ENCODE measurements around the gene CERS6.

The CERS6 gene

DNA sequence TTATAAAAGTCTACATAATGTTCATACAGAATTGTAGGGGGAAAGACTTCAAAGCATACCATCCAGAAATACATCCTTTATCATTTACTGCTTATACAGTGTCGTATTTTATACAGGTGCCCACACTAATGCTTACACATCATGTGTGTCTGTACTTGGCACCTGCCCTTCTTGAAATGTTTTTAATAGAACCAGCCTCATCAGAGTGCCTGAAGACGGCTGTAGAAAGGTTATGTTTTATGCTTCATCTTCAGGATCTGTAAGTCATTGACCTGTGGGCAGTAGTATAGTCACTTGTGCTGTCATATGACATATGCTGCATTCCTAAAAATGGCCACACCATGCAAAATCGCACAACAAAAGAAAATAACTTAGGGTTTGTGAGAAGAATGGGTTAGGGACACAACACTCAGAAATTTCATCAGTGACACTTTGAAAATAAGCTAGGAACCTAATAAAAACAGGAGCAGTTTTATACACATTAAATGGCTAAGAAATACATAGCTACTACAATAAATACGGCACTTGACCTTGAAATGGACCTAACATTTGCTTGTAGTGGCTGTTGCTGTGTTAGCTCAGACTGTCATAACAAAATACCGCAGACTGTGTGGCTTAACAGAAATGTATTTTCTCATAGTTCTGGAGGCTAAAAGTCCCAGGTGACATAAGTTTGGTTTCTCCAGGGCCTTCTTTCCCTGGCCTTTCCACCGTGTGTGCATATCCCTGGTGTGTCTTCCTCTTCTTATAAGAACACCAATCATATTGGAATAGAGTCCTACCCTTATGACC lies 112.6 kb downstream of the CERS6 start:
- DNase-seq (ENCODE audit: low spot score), result no peak

DNA sequence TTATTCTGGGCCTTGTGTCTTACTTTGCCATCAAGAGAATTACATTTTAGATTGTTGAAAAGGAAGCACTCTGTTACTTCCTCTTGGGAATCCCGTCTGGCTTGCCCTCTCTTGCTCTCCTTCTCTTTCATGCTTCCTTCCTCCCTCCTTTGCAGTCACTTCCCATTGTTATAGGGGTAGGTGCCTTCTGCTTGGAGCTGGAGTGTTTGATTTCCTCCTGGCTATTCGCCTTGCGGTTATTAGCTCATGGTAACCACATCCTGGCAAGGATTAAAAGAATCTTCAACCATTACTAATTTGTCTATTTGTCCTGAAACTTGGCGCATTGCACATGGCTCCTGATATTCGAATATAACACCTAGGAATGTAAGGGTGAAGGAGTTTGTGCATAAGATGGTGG lies 115.0 kb downstream of the CERS6 start:
- no peak for DNase-seq (ENCODE audit: low spot score)

DNA sequence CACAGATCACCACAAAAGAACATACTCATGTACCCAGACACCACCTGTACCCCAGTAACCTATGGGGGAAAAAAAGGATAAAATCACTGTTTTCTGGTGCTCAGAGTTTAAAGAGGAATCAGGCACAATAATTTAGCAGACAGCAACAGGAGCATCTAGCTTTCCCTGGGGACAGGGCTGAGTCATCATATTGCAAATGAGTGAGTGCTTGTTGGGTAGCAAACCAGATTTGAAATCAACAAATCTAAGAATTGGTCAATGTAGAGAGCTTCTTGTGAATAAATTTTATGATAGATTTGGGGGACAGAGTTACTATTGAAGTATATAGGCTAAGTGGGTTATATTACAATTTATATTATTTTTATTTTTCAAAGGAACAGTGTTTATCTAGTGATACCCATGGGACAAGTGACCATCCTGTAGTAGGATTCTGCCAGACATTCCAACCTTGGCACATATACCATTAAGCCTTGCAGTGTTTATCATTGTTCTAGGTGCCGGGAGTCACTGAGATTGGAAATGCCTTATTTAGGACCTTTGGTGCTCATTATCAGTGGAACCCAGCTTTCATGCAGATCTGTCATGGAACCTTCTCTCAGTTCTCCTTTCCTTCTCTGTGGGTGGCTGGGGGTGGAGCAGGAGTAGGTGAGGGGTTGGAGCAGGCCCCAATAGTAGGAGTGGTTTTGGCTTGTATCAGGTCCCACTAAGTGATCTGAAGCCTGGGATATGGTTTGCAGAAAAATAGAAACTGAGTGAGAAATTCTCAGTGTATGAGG lies 117.2 kb downstream of the CERS6 start:
- DNase-seq (ENCODE audit: low spot score), result no peak

DNA sequence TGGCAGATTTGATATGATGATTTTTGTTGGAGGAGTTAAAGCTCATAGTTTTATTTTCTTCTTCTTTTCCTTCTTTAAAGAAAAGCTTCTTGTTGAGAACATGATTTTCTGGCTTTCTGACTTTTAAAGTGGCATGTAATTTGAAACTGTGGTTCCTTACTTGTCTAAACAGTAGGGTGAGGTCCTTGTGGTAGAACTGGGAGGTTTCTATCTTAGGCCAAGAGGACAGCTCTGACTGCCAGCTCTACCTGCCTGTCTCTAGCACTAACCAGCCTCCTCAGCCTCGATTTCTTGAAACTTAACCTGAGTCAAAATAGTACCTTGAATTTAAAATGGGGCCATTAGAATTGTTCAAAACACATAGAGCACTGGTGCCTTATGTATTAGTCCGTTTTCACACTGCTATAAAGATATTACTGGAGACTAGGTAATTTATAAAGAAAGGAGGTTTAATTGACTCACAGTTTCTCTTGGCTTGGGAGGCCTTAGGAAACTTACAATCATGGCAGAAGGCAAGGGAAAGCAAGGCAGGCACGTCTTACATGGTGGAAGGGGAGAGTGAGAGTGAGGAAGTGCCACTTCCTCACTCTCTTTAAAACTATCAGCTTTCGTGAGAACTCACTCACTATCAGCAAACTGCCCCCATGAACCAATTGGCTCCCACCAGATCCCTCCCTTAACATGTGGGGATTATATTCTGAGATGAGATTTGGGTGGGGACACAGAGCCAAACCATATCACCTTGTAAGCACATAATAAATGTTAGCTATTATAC lies 119.0 kb downstream of the CERS6 start:
- DNase-seq (ENCODE audit: low spot score), result no peak

DNA sequence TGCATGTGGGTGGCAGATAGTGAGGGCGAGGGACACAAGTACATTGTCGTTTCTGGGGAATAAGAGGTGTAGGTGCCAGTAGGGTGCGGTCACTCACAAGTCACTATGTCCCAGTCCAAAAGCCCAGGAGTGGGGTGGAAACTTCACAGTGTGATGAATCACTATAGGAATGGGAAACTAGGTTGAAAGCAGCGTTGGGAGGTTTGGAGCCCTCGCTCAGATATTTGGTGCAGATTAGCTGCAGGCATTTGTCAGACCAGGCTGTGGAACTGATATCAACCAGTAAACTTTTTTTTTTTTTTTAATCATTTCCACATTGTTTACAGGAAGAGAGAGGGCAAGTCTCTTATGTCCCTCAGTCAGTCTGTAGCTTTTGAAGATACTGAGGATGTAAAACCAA lies 121.8 kb downstream of the CERS6 start:
- no peak for DNase-seq (ENCODE audit: low spot score)

DNA sequence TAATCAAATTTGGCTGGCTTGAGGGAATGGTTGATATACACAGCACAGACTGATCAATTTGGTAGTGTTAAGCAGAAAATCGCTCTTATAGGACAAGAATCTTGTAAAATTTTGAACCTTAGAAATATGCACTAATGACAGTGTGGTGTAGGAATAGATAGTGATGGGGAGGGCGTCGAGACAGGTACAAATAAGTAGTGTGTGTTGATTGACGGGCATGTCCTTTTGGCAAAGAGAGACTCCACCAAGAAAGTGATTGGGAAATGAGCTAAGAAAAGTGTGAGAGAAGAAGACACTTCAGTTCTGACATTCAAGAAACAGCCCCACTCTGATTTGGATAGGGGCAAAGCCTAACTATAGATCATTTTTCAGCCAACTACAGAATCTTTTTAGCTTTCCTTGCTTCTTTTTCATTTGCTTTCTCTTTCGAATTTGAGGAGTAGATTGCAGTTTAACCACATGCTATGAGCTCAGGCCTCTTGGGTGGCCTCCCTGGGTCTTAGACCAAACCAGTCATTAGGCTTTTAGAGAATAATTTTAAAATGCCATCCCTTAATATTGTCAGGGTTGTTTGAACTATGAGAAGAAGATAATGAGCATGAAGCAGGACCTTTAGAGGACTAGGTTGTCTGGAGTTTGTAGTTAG lies 127.1 kb downstream of the CERS6 start:
- no peak for DNase-seq (ENCODE audit: low spot score)

DNA sequence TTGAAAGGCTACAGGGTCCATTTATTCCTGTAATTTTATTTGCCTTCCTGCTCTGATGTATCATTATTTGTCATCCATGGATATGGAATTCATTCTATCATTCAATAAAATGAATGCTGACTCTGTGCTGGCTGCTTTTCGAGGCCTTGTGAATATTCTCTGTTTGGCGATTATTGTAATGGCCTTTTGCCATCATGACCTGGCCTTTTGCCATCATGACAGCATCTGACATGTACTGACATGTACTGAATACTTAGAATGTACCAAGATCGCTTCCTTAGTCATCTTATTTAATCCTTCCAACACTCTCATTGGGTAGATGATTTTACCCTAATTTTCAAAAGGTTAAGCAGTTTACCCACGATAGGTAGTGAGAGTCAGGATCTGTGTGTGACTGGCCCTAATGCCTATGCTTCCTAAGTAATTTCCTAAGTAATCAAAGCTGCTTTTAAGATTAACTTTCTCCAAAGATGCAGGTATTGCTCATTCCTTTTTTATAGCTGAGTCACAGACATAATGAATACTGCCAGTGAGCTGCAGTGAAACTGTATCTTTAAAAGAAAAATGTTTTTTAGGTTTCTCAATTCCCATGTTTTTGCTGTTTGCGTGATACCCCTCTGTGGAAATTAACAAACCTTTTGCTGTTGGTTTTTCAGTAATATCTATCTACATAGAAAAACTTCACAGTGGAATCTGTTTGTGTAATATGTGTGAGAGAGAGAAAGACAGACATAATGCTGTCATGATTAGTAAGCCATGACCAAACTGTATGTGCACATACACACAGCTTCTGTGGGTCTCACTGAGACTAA lies 127.8 kb downstream of the CERS6 start:
- no peak for DNase-seq (ENCODE audit: low spot score)

DNA sequence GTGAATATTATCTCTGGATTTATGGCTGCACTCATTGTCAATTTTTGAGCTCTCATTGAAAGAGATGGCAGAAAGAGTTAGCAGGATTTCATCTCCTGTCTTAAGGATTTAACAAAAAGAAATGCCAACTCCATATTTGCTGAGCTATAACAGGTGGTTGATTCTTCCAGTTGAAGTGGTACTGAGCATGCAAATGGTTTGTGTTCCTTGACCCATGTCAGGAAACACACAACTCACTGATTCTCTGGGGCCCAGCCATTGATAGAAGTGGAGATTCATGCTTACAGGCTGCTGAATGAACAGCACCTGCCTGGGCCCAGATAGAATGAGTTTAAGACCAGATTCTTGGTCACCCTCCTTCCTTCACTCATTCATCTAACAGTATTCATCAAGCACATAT lies 128.8 kb downstream of the CERS6 start:
- DNase-seq (ENCODE audit: low spot score), result peak; percentile 6

DNA sequence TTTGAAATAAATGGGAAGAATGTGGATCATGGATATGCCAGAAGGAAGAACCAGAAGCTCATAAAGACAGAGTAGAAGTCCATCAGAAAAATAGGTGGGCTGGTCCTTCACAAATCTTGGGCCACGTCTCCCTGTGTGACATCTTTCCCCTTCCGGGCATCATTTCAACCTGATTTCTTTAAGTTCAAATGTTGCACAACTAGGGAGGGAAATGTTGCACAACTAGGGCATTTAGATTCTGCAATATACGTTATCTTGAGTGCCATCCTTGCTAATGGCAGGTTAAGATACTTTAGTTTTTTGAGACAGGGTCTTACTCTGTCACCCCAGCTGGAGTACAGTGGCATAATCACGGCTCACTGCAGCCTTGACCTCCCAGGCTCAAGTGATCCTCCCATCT lies 129.6 kb downstream of the CERS6 start:
- DNase-seq (ENCODE audit: low spot score), result no peak

DNA sequence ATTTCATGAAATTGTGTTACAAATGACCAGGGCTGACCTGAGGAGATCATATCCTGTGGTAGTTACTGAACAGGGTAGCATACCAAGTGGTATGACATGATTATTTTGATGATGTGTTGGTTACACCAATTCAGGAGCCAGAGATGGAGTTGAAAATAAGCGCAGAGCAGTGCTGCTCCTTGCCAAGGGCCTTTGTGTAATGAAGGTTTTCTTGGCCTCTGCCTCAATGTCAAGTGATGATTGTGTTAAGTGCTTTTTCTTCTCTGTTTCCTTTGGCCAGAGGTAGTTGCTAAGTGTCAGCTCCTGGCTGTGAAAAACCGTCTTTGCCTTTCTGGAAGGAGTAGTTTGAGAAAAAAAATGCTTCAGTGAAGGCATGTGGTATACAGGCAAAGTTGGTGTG lies 131.2 kb downstream of the CERS6 start:
- no peak for DNase-seq (ENCODE audit: low spot score)

DNA sequence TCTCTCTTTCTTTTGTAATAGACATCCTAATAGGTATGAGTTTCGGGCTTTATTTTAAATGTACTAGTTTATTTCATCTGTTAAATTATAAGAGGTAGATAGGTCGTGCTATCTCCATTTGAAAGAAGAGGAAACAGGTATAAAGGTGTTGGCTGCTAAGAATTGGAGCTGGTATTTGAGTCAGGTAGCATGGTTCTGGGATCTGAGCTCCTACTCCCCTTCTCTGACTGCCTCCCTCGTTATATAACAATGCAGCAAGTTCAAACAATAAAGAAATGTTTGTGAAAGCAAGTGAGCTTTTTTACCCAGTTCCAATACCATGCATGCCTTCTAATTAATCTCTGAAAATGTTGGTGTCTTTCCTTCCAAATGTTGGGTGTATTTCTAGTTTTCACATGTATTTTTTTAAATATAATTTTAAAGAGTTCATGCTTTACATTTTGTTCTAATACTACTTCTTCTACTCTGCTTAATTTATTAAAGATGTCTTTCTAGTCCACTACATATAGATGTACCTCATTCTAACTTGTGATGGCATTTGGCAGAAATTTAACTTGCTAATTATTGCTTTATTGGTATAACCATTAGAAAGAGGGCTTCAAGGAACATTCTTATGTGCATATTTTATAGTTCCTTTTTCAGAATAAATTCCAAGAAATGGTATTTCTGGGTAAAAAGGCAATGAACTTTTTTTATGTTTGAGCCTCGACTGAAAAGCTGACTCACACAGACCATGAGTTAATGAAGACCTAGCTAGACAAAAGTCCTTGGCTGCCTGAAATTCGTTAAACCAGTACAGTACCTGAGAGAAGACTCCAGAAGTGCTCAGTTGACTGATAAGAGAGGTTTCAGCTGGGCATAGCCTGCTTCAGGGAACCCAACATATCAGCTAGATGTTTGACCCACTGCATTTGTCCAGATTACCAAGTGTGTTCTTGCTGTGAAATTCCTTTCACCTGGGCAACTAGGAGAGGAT lies 133.5 kb downstream of the CERS6 start:
- no peak for DNase-seq (ENCODE audit: low spot score)

DNA sequence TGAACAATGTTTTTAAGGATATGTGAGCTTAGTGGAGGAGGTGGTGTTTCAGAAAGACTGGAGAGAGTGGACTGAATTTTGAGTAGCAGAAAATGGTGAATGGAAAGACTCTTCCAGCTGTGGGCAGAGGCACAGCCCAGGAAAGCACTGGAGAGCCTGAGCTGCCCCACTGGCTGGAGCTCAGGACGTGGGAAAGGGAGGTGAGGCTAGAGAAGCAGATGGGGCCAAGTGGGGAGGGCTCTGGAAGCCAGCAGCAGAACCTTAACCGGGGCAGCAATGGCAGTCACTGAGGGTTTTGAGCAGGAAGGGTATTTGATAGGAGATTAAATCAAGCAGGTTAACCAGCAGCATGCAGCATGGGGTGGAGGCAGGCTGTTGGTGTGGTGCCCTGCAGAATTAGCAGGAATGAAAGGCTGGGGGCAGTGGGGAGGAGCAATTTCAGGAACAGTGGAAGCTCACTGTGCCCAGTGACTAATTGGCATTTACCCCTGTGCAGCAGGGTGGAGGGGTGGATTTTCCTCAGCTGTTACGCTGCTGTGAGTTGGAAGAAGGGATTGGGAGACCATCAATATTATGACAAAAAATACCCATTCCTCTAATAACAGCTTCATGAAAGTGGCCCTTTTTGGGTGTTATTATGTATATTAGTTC lies 136.2 kb downstream of the CERS6 start:
- DNase-seq (ENCODE audit: low spot score), result no peak

DNA sequence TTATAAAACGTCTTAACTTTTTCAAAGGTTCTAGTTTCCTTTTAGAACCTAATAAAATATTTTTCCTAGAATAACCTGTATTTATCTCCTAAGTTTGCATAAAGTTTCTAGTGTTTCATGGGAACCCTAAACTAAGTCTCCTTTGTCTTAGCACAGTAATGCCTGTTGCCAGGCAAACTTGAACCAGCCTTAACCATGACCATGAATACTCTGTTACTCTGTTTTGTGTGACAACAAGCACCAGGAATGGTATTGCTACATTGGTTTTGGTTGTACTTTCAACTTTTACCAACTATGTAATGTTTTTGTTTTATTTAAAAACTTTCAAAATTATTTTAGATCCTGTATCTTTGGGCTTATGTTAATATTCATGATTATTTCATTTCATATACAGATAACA lies 137.6 kb downstream of the CERS6 start:
- no peak for DNase-seq (ENCODE audit: low spot score)

DNA sequence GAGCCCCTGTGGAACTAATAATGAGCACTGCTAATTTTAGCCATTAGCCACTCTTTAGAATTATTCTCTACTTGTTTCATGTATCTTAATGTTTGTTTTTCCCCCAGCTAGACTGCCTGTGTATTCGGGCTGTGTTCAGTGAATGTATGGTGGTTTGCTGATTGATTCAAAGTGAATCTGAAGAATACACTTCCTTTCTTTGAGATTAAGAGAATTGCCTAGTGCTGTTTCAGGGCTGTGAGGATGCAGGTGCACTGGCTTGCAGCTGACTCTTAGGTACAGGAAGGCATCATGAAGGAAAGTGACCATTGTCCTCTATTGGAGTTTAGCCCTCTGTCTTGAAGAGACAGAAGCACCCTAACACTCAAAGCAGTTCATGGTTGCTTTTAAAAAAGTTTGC lies 138.7 kb downstream of the CERS6 start:
- no peak for DNase-seq (ENCODE audit: low spot score)

DNA sequence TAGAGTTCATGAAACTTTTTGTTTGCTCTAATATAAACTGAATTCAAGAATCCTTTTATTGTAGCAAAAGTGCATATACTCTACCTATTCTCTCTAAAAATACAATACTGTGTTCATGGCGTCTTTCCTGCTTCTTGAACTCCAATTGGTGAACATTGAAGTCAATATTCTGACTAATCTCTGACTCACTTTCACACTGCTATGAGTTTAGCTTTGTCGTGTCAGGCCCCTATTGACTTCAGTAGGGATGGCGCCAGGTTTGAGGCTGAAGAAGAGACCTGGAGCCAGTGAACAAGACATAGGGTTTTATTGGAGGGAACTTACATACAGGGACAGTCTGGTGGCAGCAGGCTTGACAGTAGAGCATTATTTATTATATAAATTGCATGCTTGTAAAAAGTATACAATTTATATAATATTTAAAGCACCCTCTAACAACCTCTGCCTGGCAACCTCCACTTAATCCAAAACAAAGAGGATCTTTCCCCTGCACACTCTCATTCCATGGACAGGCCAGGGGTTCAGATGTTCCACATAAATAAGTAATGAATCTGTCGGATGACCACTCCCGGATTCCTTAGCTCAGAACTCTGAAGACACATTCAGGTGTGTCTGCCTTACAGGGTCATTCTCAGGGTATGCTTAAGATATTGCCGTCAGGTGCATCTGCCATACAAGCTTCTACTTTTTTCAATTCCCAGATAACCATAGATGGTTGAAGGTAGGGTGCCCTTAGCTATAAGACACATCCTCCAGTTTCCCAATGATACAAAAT lies 141.0 kb downstream of the CERS6 start:
- DNase-seq (ENCODE audit: low spot score), result no peak

DNA sequence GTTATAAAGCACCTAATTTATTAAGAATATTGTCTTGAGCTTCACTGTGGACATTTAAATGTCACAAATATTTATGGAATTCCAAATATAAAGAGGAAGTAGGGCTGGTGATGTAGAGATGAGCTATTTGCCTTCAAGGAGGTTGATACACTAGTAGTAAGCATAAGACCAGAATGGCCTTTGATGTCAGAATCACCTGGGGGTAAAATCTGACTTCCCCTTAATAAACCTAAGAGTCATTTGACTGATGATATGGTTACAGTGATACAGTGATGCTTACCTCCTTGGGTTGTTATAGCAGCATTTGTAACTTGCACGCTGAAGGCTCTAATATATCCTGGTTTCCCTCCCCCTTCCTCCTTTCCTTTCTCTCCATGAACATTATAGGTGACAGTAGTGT lies 143.7 kb downstream of the CERS6 start:
- DNase-seq (ENCODE audit: low spot score), result no peak

DNA sequence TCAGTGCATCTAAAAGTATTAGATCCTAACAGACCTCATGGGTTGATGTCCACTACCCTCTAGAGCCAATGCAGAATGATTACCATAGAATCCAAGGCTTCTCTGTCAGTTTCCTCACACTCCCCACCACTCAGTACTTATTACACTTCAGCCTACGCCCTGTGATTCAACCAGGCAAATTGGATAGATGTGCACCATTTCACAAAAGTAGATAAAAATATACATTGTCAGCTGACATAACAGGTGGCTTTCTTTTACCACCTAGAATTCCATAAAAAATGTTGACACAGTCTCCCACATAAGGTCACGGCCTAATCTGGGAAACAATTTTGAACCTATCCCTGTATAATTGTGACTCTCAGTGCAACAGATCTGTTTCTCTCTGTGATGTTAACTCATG lies 144.9 kb downstream of the CERS6 start:
- no peak for DNase-seq (ENCODE audit: low spot score)

DNA sequence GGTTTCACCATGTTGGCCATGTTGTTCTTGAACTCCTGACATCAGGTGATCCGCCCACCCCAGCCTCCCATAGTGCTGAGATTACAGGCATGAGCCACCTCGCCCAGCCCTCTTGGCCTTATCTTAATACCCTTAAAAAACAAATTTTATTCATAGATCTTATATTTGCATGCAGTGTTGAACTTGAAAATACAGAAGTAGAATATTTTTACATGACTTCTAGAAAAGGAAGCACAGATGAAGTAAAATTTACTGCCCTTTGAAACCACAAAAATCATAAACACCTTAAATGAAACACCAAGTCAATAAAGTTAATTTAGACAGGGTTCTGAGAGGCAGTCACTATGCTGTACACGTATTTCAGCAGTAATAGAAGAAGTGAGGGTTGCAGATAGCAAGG lies 145.7 kb downstream of the CERS6 start:
- DNase-seq (ENCODE audit: low spot score), result peak; percentile 22

DNA sequence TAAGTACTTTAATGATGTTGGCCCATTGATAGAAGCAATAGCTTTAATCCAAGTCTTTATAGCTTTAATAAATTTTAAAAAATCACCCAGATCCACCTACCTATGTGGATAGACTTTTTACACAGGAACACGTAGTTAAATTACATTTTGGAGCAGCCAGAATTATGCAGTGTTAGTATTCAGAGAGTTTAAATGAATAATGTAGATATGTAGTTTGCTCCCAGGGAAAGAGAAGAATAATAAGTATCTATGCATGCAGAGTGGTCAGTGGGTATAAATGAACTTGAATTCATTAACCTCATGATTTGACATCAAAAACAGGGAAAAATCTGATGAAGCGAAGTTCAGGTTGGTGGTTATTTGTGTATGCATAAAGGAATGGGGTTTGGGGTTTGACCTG lies 146.3 kb downstream of the CERS6 start:
- DNase-seq (ENCODE audit: low spot score), result no peak
